Measurements from ENCODE around the gene NLRC5. TPM values are rescaled to one million over a fixed set of nuclear protein-coding genes. Genes with fewer than 3 reads are reported as not detected.
A peak's percentile ranks its signal among the peaks of the same experiment; 100 is the strongest.

The NLRC5 gene
- total RNA-seq, 1 donor from 2014 or later: 44.9 TPM

DNA sequence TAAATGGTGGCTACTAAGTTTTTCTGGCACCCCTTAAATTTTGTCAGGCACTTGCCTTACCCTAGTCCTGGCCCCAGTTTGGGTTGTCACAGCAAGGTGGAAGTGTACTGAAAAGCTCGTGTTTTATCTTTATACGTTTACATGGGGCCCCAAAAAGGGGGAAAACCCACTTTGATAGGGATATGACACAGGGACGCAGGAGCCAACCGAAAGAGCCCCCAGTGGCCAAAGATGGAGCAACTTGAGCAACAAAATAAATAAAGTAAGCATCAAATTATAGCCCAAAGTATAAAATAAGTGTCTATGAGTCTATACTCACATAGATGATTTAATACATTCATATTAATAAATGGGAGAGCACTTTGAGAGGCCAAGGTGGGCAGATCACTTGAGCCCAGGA, 32.6 kb upstream of the NLRC5 start:
- no peak overlapping the region for H3K27ac ChIP-seq
- no peak overlapping the region for H3K4me3 ChIP-seq
- no peaks in the 10 kb centered on the region for H3K9me3 ChIP-seq
- TF ChIP-seq, protein P1, sequence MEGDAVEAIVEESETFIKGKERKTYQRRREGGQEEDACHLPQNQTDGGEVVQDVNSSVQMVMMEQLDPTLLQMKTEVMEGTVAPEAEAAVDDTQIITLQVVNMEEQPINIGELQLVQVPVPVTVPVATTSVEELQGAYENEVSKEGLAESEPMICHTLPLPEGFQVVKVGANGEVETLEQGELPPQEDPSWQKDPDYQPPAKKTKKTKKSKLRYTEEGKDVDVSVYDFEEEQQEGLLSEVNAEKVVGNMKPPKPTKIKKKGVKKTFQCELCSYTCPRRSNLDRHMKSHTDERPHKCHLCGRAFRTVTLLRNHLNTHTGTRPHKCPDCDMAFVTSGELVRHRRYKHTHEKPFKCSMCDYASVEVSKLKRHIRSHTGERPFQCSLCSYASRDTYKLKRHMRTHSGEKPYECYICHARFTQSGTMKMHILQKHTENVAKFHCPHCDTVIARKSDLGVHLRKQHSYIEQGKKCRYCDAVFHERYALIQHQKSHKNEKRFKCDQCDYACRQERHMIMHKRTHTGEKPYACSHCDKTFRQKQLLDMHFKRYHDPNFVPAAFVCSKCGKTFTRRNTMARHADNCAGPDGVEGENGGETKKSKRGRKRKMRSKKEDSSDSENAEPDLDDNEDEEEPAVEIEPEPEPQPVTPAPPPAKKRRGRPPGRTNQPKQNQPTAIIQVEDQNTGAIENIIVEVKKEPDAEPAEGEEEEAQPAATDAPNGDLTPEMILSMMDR (IDR thresholded peaks at IDR 0.05): no peak
- H3K4me1 ChIP-seq: peaks cover 10% of the 10 kb centered on the region
- no peaks in the 10 kb centered on the region for H3K36me3 ChIP-seq
- DNase-seq (no peak), ATAC-seq (no peak)
- intact Hi-C loops (cut with DNase I): loop anchor here (10.0 kb wide), 1 partner anchor 92 kb away; the partner anchor contains the start of gene SLC12A3
- H3K27me3 ChIP-seq: no peaks in the 10 kb centered on the region

DNA sequence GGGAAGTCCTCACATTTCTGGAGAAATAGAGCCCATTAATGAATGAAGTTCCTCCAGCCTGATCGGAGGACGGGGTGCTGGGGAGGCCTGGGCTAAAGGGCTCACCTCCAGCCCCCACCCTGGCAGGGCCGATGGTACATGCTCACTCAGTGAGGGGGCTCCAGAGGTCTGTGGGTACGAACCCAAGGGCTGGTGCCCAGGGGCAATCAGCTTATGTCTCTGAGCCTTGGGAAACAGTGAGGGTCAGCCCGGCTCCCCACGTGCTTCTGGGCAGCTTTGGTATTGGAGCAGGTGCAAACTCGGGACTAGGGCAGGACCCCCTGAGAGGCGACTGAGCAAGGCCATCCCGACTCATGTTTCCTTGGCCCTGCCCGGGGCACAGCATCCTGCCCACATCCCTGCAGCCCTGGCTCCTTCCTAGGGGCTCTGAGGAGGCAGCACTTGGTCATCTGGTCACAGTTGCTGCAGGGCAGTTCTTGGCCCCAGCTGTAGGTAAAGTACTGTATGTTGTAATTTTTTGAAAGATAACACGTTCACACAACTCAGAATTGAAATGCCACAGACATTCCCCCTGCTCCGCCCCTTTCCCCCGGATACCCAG, 28.6 kb upstream of the NLRC5 start:
- ATAC-seq: no peak
- H3K36me3 ChIP-seq: no peaks in the 10 kb centered on the region
- no peak for DNase-seq
- intact Hi-C loops (cut with DNase I): no loop called here
- no peak overlapping the region for H3K4me3 ChIP-seq
- no peaks in the 10 kb centered on the region for H3K27me3 ChIP-seq
- TF ChIP-seq, protein P1 (IDR thresholded peaks at IDR 0.05): no peak
- H3K27ac ChIP-seq: peak overlapping the region; percentile 17
- no peaks in the 10 kb centered on the region for H3K9me3 ChIP-seq
- H3K4me1 ChIP-seq: peaks cover 29% of the 10 kb centered on the region

DNA sequence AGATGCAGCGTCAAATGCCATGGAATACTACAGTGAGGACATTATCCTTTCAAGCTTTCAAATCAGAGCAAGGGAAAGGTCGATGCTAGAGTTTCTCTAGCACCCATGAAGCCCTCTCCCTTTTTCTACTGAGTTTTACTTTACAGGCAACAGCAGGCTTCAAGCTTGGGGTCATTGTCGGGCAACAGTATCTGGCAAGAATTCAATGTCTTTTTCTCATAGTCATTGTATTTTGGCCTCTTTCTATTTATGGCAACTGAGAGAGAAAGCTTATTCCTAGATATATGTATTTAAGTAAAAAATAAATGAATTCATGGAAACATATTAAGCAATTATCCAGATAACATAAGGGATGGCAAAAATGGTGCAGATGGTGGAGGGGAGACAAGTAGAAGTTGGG, 28.0 kb upstream of the NLRC5 start:
- H3K4me1 ChIP-seq: peaks cover 35% of the 10 kb centered on the region
- no peaks in the 10 kb centered on the region for H3K27me3 ChIP-seq
- DNase-seq: no peak
- intact Hi-C loops (cut with DNase I): no loop called here
- no peak for ATAC-seq
- no peak overlapping the region for H3K4me3 ChIP-seq
- H3K9me3 ChIP-seq: no peaks in the 10 kb centered on the region
- no peaks in the 10 kb centered on the region for H3K36me3 ChIP-seq
- TF ChIP-seq, protein P1 (IDR thresholded peaks at IDR 0.05): no peak
- peak overlapping the region; percentile 6 for H3K27ac ChIP-seq

DNA sequence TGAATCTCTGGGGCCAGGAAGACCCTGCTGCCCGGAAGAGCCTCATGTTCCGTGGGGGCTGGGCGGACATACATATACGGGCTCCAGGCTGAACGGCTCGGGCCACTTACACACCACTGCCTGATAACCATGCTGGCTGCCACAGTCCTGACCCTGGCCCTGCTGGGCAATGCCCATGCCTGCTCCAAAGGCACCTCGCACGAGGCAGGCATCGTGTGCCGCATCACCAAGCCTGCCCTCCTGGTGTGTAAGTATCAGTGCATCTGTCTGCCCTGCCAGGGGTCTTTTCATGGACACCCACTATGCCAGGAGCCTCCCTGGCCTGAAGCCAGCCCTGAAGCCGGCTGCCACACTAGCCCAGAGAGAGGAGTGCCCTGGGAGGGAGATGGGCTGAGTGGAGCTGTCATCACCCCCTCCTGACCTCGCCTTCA, 27.5 kb upstream of the NLRC5 start, which contains the start of gene CETP:
Gene CETP, plus strand, starts transcription at position 100 of the 431 bp plus-strand sequence. Its CDS starts 30 bp downstream, at position 130.
- no peak for ATAC-seq
- Histone ChIP-seq H3K4me1 (peaks cover 36% of the 10 kb centered on the region), H3K27me3 (no peaks in the 10 kb centered on the region), H3K4me3 (no peak within 1 kb of the TSS), H3K9me3 (no peaks in the 10 kb centered on the region), H3K36me3 (no peaks in the 10 kb centered on the region), H3K27ac (peak within 1 kb of the TSS; percentile 17)
- DNase-seq: no peak
- TF ChIP-seq, protein P1 (IDR thresholded peaks at IDR 0.05): no peak
- intact Hi-C loops (cut with DNase I): no loop called here

DNA sequence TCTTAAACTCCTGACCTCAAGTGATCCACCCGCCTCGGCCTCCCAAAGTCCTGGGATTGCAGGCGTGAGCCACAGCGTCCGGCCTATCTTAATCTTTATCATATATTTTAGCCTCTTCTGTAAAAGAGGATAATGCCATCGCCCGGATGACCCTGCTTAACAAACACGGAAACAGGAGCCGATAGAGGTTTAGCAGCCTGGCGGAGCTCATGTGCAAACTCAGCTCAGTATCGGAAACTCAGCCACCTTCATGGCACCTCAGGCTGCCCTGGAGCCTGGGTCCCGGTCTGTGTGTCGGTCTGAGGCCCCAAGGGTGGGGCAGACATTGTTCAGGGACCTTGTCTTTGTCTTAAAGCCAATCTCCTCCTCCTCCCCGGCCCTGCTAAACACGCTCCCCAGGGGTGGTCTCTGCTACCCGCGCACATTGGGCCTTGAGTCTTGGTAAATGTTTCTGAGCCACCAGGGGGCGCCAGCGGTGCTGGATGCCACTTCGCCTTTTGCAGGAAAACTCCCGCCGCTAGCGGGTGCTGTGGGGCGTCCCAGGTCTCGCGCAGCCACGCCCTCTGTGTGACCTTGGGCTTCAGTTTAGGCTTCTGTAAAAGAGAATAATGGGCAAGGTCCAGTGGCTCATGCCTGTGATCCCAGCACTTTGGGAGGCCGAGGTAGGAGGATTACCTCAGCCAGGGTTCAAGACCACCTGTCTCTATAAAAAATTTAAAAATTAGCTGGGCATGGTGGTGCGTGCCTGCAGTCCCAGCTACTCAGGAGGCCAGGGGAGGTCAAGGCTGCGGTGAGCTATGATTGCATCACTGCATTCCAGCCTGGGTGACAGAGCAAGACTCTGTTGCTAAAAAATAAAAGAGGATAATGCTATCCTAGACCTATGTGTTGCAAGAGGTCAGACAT, 24.9 kb upstream of the NLRC5 start:
- ATAC-seq: peak; percentile 93
- Histone ChIP-seq H3K27ac (no peak overlapping the region), H3K9me3 (no peaks in the 10 kb centered on the region), H3K4me3 (no peak overlapping the region), H3K36me3 (no peaks in the 10 kb centered on the region), H3K27me3 (no peaks in the 10 kb centered on the region), H3K4me1 (peaks cover 36% of the 10 kb centered on the region)
- TF ChIP-seq, protein P1 (IDR thresholded peaks at IDR 0.05): peak; percentile 93
- peak; percentile 94 for DNase-seq
- intact Hi-C loops (cut with DNase I): no loop called here
